H1 (cell line): Measurements from ENCODE around the gene PHETA1. TPM values are rescaled to one million over a fixed set of nuclear protein-coding genes. Genes with fewer than 3 reads are reported as not detected.

ENCODE experiments used
- EZH2 ChIP-seq: fragments of 200-600 bp; sonication (generic); IDR thresholded peaks from 2 replicates; pipeline ENCODE4 v1.7.1; 2012; ENCODE audit warnings: low read depth, mild to moderate bottlenecking, moderate library complexity, low read length, inconsistent platforms; ENCODE audit not compliant: severe bottlenecking
- FOSL1 ChIP-seq: IDR thresholded peaks from 2 replicates; pipeline ENCODE4 v1.6.1; 2011; ENCODE audit warnings: mild to moderate bottlenecking, low read depth, low read length, moderate library complexity; ENCODE audit not compliant: insufficient read depth
- HDAC6 ChIP-seq: IDR thresholded peaks from one replicate; pipeline ENCODE4 v1.7.1; 2012; ENCODE audit warnings: low read depth, mild to moderate bottlenecking, inconsistent platforms, low read length, moderate library complexity
- KDM4A ChIP-seq: IDR thresholded peaks from one replicate; pipeline ENCODE4 v1.7.1; 2012; ENCODE audit warnings: low read depth, mild to moderate bottlenecking, moderate library complexity, low read length, inconsistent platforms; ENCODE audit not compliant: severe bottlenecking
- RAD21 ChIP-seq, 2 experiments: IDR thresholded peaks in 1 of 2; conservative IDR thresholded peaks in 1 of 2; 2 replicates each; pipeline ENCODE4 v1.6.1; 2011; ENCODE audit warnings: low read depth in 2 of 2, low read length in 2 of 2, improper control_type of control experiment in 1 of 2, inconsistent platforms in 1 of 2, mild to moderate bottlenecking in 1 of 2, moderate library complexity in 1 of 2
- YY1 ChIP-seq: IDR thresholded peaks from 2 replicates; pipeline ENCODE4 v1.6.1; 2011; ENCODE audit warnings: low read depth, mild to moderate bottlenecking, low read length
- polyA plus RNA-seq, 7 experiments: library from polyadenylated mRNA; depleted of rRNA in 3 of 7; stranded (reverse) in 5 of 7; unstranded in 2 of 7; fragments of >200 nt in 5 of 7; fragments of 200-250 nt in 2 of 7; gene quantifications; 1 replicate in 5 of 7; 2 replicates in 1 of 7; 4 replicates in 1 of 7; pipeline versions ENCODE4 v1.2.1 to v1.2.3, GENCODE V29; 2011 to 2013; ENCODE audit warnings: missing spikeins in 2 of 7, mixed read lengths in 2 of 7
- total RNA-seq: library from RNA; stranded (reverse); fragmentation: NEBNext Ultra II Directional; extraction: Animal tissue kit (Norgen Biotek cat#: 25700); gene quantifications from 2 replicates; pipeline ENCODE4 v1.2.1, GENCODE V29; 2021

The PHETA1 gene
- total and polyA plus RNA-seq, 2 of the 8 experiments (the other 6 are each of a cell fraction or from before 2014, with no cell fraction given) = 5.2 to 12.3 TPM

DNA sequence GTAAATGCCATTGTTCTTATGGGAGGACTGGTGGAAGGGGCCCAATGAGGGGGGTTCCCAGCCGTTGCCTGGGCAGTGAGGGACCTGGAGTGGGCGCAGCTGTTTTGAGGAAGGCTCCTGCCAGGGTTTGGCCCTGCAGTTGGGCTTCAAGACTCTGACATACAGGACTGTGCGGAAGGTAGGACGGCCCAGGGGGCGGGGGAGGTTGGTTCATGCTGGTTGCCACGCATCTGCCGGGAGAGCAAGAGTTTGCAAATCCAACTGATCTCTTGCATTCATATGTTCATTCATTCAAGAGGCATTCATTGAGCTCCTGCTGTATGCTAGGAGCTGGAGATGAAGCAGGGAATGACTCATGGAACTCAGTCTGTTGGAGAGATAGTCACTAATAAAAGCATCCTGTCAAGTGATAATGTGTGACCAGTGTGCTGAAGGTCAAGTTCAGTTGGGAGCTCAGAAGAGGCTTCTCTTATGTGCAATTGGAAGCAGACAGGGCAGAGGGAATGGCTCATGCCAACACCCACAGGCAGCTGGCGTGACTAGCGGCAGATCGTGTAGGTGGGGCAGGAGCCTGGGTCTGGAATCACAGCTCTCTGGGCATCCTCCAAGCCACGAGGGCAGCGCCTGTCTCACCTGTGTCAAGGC, 44.7 kb upstream of the PHETA1 start (continued):
- TF ChIP-seq KDM4A = no peak
- TF ChIP-seq FOSL1 = no peak
- TF ChIP-seq EZH2 = no peak
- no peak for TF ChIP-seq YY1
- no peak for TF ChIP-seq RAD21 (IDR thresholded peaks at IDR 0.05 in 1 of 2, conservative IDR thresholded peaks at IDR 0.05 in 1 of 2; ENCODE audit: low read depth in 2 of 2, low read length in 2 of 2)
- TF ChIP-seq HDAC6 = no peak
